ENCODE measurements around the gene CYP19A1.
A peak's percentile ranks its signal among the peaks of the same experiment; 100 is the strongest.

CYP19A1 gene

GRCh38 chr15:51163843-51164242 lies 174.6 kb downstream of the CYP19A1 start:
- TF ChIP-seq, protein P1, sequence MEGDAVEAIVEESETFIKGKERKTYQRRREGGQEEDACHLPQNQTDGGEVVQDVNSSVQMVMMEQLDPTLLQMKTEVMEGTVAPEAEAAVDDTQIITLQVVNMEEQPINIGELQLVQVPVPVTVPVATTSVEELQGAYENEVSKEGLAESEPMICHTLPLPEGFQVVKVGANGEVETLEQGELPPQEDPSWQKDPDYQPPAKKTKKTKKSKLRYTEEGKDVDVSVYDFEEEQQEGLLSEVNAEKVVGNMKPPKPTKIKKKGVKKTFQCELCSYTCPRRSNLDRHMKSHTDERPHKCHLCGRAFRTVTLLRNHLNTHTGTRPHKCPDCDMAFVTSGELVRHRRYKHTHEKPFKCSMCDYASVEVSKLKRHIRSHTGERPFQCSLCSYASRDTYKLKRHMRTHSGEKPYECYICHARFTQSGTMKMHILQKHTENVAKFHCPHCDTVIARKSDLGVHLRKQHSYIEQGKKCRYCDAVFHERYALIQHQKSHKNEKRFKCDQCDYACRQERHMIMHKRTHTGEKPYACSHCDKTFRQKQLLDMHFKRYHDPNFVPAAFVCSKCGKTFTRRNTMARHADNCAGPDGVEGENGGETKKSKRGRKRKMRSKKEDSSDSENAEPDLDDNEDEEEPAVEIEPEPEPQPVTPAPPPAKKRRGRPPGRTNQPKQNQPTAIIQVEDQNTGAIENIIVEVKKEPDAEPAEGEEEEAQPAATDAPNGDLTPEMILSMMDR (IDR thresholded peaks at IDR 0.05; ENCODE audit: borderline replicate concordance, control extremely low read depth, extremely low read depth, insufficient read depth, missing control alignments), result no peak
- no peak for DNase-seq (ENCODE audit: low spot score)
- in situ Hi-C loops (cut with MboI; ENCODE audit: low sequenced_read_pairs, unreplicated experiment), result loop anchor here (10.0 kb wide), 2 partner anchors 111 to 221 kb away; no protein-coding TSS in a partner anchor

DNA sequence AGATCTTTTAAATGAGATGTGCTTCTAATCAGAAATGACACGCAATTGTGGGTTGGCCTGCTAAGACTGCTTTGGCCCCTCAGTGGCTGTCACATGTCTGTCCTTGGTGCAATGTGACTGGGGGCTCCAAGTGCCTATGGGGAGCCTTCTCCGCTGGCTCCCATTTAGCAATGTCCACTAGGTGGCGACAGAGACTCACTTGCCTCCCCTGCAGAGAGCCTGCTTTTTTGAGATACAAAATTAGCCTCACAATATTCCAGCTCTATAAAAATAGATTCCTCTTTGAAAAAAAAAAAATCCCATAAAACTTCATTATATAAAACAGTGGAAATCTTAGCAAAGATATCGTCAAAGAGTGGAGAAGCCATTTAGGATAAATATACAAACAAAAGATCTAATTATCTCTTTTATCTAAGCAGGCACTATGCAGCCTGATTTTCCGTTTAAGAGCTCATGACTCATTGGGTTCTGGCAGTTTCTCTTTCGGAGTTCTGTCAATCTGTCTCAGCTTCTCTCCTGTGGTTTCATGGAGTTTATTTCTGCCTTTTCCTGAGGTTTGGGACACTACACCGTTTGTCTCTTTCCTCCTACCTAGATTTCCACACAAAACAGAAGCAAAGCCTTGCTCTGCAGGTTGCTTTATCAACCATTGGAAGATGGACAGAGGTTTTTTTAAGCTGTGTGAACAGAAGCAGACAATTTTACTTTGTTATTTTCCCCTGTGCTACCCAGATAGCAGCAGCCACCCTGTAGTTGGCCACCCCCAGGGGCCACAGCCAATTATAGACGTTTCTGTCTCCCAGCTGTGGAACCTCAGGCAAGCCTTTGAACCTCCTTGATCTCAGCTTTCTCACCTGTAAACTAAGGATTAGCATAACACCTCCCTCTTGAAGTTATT lies 175.3 kb downstream of the CYP19A1 start:
- in situ Hi-C loops (cut with MboI; ENCODE audit: low sequenced_read_pairs, unreplicated experiment), result loop anchor here (10.0 kb wide), 2 partner anchors 112 to 222 kb away; no protein-coding TSS in a partner anchor
- DNase-seq (ENCODE audit: low spot score), result peak; percentile 82
- TF ChIP-seq, protein P1 (IDR thresholded peaks at IDR 0.05; ENCODE audit: borderline replicate concordance, control extremely low read depth, extremely low read depth, insufficient read depth, missing control alignments), result peak; percentile 84

GRCh38 chr15:51161491-51162220 lies 176.7 kb downstream of the CYP19A1 start:
- TF ChIP-seq, protein P1 (IDR thresholded peaks at IDR 0.05; ENCODE audit: borderline replicate concordance, control extremely low read depth, extremely low read depth, insufficient read depth, missing control alignments), result no peak
- in situ Hi-C loops (cut with MboI; ENCODE audit: low sequenced_read_pairs, unreplicated experiment), result loop anchor here (10.0 kb wide), 2 partner anchors 113 to 223 kb away; no protein-coding TSS in a partner anchor
- no peak for DNase-seq (ENCODE audit: low spot score)

DNA sequence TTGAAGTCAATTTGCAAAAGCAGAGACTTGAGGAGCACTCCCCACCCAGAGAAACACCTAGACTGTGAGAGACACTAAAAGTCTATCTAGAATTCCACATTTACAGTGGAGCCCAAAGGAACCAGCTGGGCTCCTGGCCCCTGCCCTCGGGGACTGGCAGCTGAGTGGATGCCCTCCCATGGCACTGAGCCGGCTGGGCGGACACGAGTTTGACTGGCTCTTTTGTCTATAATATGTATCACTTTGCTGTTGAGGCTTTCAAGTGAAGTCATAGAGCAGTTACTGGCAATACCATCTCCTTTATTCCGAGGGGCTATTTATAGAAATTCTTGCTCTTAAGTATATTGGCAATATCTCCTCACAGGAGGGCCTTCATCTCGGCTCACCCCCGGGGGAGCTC lies 177.9 kb downstream of the CYP19A1 start:
- in situ Hi-C loops (cut with MboI; ENCODE audit: low sequenced_read_pairs, unreplicated experiment), result loop anchor here (10.0 kb wide), 2 partner anchors 114 to 224 kb away; no protein-coding TSS in a partner anchor
- TF ChIP-seq, protein P1 (IDR thresholded peaks at IDR 0.05; ENCODE audit: borderline replicate concordance, control extremely low read depth, extremely low read depth, insufficient read depth, missing control alignments), result no peak

More for the DNA sequence above, 177.9 kb downstream of the CYP19A1 start:
- no peak for DNase-seq (ENCODE audit: low spot score)

Measured in GM13976 (cell line).